Loucy (cell line): ENCODE data around the gene PAX9.

Experiments
- CTCF ChIP-seq: fragments of 200-600 bp; sonication (generic); conservative IDR thresholded peaks from 2 replicates; pipeline ENCODE4 v1.5.1; 2014; ENCODE audit warnings: mild to moderate bottlenecking, antibody characterized with exemption, low read length
- EZH2phosphoT487 ChIP-seq: fragments of 200-600 bp; IDR thresholded peaks from 2 replicates; pipeline ENCODE4 v1.6.1; 2018; ENCODE audit warnings: antibody characterized with exemption, mild to moderate bottlenecking, moderate library complexity, borderline replicate concordance

- no peak for TF ChIP-seq EZH2phosphoT487
- TF ChIP-seq CTCF, result no peak
Measured at GRCh38 chr14:36647417-36647823, 14.2 kb upstream of the PAX9 start.
